ENCODE data around the gene BLVRB. TPM values are rescaled to one million over a fixed set of nuclear protein-coding genes. Genes with fewer than 3 reads are reported as not detected.

BLVRB gene
- total and polyA plus RNA-seq, 2 donors (not counting 3 experiments of a cell fraction or from before 2014, with no cell fraction given): 30.8 to 113 TPM

- Histone ChIP-seq H3K9ac (replicated peaks; ENCODE audit: extremely low read depth, insufficient read depth, low read length) (no peak overlapping the region), H2AFZ (ENCODE audit: low read depth, low read length) (no peak overlapping the region), H3K79me2 (ENCODE audit: control insufficient read depth, insufficient read depth, low read length) (no peaks in the 10 kb centered on the region), H3K9me1 (replicated peaks; ENCODE audit: control insufficient read depth, extremely low read depth, insufficient read depth, low read length) (no peaks in the 10 kb centered on the region), H3K27me3 (ENCODE audit: control insufficient read depth in 2 of 2, insufficient read depth in 2 of 2, low read length in 2 of 2) (no peaks in the 10 kb centered on the region), H3K27ac (ENCODE audit: insufficient read depth, low read depth, low read length) (no peak overlapping the region), H3K4me1 (ENCODE audit: control insufficient read depth, extremely low read depth, insufficient read depth, low read length) (no peaks in the 10 kb centered on the region), H3K4me2 (ENCODE audit: insufficient read depth, low read length) (no peak overlapping the region), H3K9me3 (replicated peaks; ENCODE audit: control insufficient read depth, insufficient read depth, low read length) (no peaks in the 10 kb centered on the region), H4K20me1 (replicated peaks; ENCODE audit: control insufficient read depth, extremely low read depth, insufficient read depth, low read length) (no peaks in the 10 kb centered on the region), H3K4me3 (replicated peaks in 1 of 3; ENCODE audit: insufficient read depth in 1 of 3, low read depth in 1 of 3, low read length in 3 of 3) (no peak overlapping the region), H3K36me3 (ENCODE audit: control insufficient read depth in 2 of 2, extremely low read depth in 1 of 2, insufficient read depth in 2 of 2, low read length in 2 of 2) (no peaks in the 10 kb centered on the region)
- no peak for FAIRE-seq
- intact Hi-C loops (cut with micrococcal nuclease): loop anchor here (10.0 kb wide), 1 partner anchor 355 kb away; no protein-coding TSS in a partner anchor
- TF ChIP-seq GATA2 (IDR thresholded peaks at IDR 0.05; ENCODE audit: insufficient read depth, insufficient read length, low read depth, low read length) (no peak), POLR2AphosphoS5 (IDR thresholded peaks at IDR 0.05; ENCODE audit: insufficient read depth, low read depth, low read length) (no peak), EZH2 (IDR thresholded peaks at IDR 0.05; ENCODE audit: borderline replicate concordance, low read depth, low read length, severe bottlenecking) (no peak), FOS (IDR thresholded peaks at IDR 0.05; ENCODE audit: borderline replicate concordance, insufficient read depth, low read length) (no peak), MYC (IDR thresholded peaks at IDR 0.05; ENCODE audit: low read depth, low read length) (no peak), POLR2A (IDR thresholded peaks at IDR 0.05; ENCODE audit: low read depth, low read length) (no peak), JUN (IDR thresholded peaks at IDR 0.05; ENCODE audit: borderline replicate concordance, insufficient read depth, insufficient read length, low read depth) (no peak)
- TF ChIP-seq, protein P1, sequence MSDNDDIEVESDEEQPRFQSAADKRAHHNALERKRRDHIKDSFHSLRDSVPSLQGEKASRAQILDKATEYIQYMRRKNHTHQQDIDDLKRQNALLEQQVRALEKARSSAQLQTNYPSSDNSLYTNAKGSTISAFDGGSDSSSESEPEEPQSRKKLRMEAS (IDR thresholded peaks at IDR 0.05; ENCODE audit: insufficient read depth, insufficient read length): no peak
- TF ChIP-seq, protein P2, sequence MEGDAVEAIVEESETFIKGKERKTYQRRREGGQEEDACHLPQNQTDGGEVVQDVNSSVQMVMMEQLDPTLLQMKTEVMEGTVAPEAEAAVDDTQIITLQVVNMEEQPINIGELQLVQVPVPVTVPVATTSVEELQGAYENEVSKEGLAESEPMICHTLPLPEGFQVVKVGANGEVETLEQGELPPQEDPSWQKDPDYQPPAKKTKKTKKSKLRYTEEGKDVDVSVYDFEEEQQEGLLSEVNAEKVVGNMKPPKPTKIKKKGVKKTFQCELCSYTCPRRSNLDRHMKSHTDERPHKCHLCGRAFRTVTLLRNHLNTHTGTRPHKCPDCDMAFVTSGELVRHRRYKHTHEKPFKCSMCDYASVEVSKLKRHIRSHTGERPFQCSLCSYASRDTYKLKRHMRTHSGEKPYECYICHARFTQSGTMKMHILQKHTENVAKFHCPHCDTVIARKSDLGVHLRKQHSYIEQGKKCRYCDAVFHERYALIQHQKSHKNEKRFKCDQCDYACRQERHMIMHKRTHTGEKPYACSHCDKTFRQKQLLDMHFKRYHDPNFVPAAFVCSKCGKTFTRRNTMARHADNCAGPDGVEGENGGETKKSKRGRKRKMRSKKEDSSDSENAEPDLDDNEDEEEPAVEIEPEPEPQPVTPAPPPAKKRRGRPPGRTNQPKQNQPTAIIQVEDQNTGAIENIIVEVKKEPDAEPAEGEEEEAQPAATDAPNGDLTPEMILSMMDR (IDR thresholded peaks at IDR 0.05; ENCODE audit: extremely low read depth in 1 of 2, insufficient read depth in 1 of 2, low read depth in 1 of 2, low read length in 2 of 2): no peak
- BruUV-seq (replicated peaks): no TSS peak
- dilution Hi-C loops (cut with MboI; ENCODE audit: extremely low pct_ligation_motif_present, low sequenced_read_pairs): no loop called here
- no peak for DNase-seq (ENCODE audit: low read depth, low spot score)
- ChIA-PET CTCF (no interaction called here), POLR2A (no interaction called here)
These were observed 16.0 kb downstream of the BLVRB start for GRCh38 chr19:40449506-40449905.
